Retinal pigment epithelial cell (primary cell): ENCODE data around the gene CDC14B.
A peak's percentile ranks its signal among the peaks of the same experiment; 100 is the strongest.

Source experiments
- DNase-seq: peaks from one replicate; pipeline ENCODE4 v3.0.0-alpha.2; 2010; ENCODE audit warnings: low read depth
- H3K4me3 ChIP-seq: 2 replicates; pipeline ENCODE4 v1.5.1; 2011; ENCODE audit warnings: mild to moderate bottlenecking, low read length, control low read depth, moderate library complexity
- TF ChIP-seq, protein P1 (sequence below): conservative IDR thresholded peaks from 2 replicates; pipeline ENCODE4 v1.5.1; 2011; ENCODE audit warnings: low read depth, low read length, control low read depth, inconsistent platforms

The CDC14B gene

DNA sequence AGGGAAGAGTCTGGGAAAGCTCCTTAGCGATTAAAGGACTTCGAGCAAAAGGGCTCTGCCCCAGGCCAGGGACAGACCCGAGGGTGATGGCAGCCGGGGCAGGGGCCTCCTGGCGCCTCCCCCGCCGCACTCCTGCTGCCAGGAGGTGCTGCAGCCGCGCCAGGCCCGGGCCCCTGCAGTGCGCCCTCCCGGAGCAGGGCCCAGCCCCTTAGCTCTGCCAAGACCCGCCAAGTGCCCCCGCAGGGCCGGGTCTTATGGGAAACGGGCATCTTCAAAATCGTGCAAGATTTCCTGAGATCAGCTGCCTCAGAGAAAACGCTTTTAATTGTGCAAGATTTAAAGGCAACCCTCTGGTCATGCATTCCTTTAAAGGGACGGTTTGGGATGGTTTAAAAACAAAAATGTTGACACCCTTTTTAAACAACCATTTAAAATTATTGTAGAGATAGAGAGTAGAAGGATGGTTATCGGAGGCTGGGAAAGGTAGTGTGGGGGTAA is 52.4 kb downstream of the CDC14B start:
- no peak for DNase-seq
- H3K4me3 ChIP-seq: peak overlapping the region; percentile 66
- TF ChIP-seq, protein P1, sequence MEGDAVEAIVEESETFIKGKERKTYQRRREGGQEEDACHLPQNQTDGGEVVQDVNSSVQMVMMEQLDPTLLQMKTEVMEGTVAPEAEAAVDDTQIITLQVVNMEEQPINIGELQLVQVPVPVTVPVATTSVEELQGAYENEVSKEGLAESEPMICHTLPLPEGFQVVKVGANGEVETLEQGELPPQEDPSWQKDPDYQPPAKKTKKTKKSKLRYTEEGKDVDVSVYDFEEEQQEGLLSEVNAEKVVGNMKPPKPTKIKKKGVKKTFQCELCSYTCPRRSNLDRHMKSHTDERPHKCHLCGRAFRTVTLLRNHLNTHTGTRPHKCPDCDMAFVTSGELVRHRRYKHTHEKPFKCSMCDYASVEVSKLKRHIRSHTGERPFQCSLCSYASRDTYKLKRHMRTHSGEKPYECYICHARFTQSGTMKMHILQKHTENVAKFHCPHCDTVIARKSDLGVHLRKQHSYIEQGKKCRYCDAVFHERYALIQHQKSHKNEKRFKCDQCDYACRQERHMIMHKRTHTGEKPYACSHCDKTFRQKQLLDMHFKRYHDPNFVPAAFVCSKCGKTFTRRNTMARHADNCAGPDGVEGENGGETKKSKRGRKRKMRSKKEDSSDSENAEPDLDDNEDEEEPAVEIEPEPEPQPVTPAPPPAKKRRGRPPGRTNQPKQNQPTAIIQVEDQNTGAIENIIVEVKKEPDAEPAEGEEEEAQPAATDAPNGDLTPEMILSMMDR: no peak

DNA sequence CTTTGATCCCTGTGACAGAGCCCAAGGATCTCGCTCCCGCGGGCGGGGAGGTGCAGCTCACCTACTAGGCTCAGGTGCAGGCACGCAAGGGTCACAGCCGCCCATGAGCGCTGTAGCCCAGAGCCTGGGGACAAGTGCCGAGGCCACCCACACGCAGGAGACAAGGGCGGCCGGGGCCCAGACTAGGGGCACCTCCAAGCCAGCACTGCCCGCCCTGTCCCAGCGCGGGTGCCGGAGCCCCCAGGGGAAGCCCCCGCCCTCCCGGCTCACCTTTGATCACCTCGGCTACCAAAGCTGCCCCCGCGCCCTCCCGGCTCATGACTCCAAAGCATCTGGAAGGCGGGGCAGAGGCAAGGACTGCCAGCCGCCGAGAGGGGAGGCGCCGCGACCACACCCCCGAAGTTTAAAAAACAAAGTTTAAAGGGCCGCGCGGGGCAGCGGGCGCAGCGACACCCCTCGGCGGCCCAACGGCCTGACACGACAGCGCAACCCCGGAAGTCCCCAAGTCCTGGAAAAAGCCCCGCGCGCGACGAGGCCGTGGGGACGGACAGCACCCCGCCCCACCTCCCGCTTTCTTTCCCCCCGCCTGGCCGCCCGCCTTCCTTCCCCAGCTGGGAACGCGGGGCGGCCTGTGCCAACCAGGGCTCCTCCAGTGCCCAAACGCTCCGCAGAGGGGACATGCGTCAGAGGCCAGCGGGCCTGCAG is 53.0 kb downstream of the CDC14B start:
- DNase-seq: no peak
- TF ChIP-seq, protein P1: peak; percentile 59
- H3K4me3 ChIP-seq: peak overlapping the region; percentile 66

DNA sequence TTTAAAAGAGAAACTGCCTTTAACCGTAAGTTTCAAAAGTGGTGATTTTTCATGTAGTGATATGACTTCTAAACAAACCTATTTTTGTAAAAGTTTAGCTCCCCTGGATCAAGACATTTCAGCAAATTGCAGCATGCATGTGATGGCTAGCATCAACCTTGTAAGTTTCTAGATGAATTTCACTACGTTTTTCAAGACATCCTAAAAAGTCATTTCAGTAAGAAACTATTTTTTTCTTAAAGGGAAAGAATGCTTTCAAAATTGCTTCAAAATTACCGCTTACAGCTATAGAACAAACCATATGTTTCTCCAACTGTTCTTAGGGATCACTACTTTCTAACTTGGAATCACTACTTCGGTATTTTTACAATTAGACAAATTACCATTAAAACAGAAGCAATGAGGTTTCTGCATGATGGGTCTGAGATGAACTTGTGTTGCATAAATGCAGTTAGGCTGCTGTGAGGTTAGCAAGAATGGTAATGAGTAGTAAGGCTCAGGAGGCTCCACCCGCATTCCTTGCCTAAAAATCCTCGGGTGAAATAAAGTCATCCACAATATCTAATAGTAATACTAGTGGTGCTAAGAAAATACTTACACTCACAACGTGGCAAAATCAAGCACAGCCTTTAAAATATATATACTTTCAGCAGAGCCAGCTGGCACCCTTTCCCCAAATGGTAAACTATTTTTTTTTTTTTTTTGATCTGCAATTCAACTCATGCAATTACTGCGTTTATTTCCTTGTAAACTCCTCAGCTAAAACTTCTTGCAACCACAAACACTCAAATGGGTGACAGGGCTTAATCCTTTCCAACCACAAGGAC is 53.8 kb downstream of the CDC14B start:
- TF ChIP-seq, protein P1: no peak
- H3K4me3 ChIP-seq: peak overlapping the region; percentile 66
- peak; percentile 34 for DNase-seq

DNA sequence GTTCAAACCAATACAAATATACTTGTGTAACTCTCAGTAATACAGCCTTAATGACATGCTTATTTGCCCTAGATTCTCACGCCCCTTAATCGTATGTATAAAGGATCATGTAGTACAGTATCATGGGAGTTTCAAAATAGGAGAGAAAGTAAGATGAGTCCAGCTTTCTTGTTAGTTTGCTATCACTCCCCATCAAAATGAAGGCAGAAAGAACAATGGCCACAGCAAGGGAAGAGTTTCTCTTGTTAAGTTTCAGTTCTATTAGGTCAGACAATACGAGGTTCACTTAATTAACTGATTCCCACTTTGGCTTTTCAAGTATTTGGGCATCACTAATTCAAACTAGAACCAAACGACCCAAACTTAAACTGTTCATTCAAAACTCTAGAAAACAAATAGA is 55.4 kb downstream of the CDC14B start:
- no peak for DNase-seq
- TF ChIP-seq, protein P1: no peak
- no peak overlapping the region for H3K4me3 ChIP-seq

DNA sequence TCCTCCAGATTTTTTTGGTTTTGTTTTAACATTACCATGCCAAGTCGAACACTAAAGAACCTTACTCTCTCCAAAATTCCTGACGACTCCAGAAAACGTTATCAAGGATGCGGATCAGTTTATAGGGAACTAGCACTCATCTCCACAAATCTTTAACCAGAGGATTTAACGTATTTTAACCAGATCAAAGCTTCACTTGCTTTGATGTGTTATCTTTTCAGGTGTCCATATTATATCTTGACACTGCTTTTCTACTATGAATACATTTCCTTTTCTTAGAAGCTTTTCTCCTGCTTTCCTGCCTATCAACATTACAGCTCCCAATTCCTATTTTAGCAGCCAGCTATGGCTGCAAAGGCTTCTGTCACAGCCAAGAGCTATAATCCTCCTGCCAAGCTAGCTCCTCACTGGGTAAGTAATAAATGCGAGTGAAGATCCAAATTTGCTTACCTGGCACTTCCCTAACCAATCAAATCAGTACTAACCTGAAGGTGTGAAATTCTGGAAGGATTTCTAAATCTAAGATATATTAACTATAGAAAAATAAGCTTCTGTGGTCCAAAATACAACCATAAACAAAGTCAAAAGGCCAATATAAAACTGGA is 60.2 kb downstream of the CDC14B start:
- TF ChIP-seq, protein P1: no peak
- DNase-seq: no peak
- H3K4me3 ChIP-seq: no peak overlapping the region

DNA sequence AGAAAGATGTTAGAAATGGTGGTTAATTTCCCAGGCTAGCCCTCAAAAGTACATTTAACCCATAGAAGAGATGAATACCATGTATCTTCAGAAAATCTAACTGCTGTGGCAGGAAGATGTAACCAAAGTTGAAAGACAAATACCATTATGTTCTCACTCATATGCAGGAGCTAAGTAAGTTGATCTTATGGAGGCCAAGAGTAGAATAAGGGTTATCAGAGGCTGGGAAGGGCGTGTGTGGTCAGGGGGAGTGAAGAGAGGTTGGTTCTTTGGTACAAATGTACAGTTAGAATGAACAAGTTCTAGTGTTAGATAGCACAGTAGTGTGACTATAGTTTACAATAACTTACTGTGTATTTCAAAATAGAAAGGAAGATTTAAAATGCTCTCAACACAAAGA is 61.7 kb downstream of the CDC14B start:
- no peak overlapping the region for H3K4me3 ChIP-seq
- TF ChIP-seq, protein P1: no peak
- DNase-seq: no peak
